Measurements from ENCODE around the gene LSM4.

GRCh38 chr19:18320865-18321733 lies 1.8 kb downstream of the LSM4 start:
- no peak for TF ChIP-seq CTCF (IDR thresholded peaks at IDR 0.05)
- TF ChIP-seq POLR2A (IDR thresholded peaks at IDR 0.05) = no peak
- no peak for TF ChIP-seq POLR2AphosphoS5 (IDR thresholded peaks at IDR 0.05)
